Endothelial cell (in vitro differentiated cells): ENCODE data around the gene IKBKE. TPM values are rescaled to one million over a fixed set of nuclear protein-coding genes. Genes with fewer than 3 reads are reported as not detected.
A peak's percentile ranks its signal among the peaks of the same experiment; 100 is the strongest.

Experiments
- DNase-seq: peaks from one replicate; pipeline ENCODE4 v3.0.0; 2021; ENCODE audit warnings: low spot score
- H3K27ac Mint-ChIP-seq: one replicate; pipeline ENCODE4 v1.8.0; 2021; ENCODE audit warnings: mixed read lengths, inconsistent platforms; ENCODE audit not compliant: unreplicated experiment
- H3K27me3 Mint-ChIP-seq: one replicate; pipeline ENCODE4 v1.8.0; 2021; ENCODE audit warnings: mild to moderate bottlenecking, moderate library complexity, mixed read lengths, inconsistent platforms; ENCODE audit not compliant: unreplicated experiment
- H3K36me3 Mint-ChIP-seq: one replicate; pipeline ENCODE4 v1.8.0; 2021; ENCODE audit warnings: mild to moderate bottlenecking, low read depth, mixed read lengths, inconsistent platforms; ENCODE audit not compliant: unreplicated experiment
- H3K4me1 Mint-ChIP-seq: one replicate; pipeline ENCODE4 v1.8.0; 2021; ENCODE audit warnings: mild to moderate bottlenecking, mixed read lengths, inconsistent platforms; ENCODE audit not compliant: unreplicated experiment
- H3K4me3 Mint-ChIP-seq: one replicate; pipeline ENCODE4 v1.8.0; 2021; ENCODE audit warnings: mild to moderate bottlenecking, mixed read lengths, inconsistent platforms; ENCODE audit not compliant: unreplicated experiment
- H3K9me3 Mint-ChIP-seq: one replicate; pipeline ENCODE4 v1.8.0; 2021; ENCODE audit warnings: mixed read lengths, inconsistent platforms; ENCODE audit not compliant: unreplicated experiment
- total RNA-seq: library from RNA; stranded (reverse); fragmentation: NEBNext Ultra II Directional; extraction: Animal tissue kit (Norgen Biotek cat#: 25700); gene quantifications from one replicate; pipeline ENCODE4 v1.2.1, GENCODE V29; 2021; ENCODE audit not compliant: unreplicated experiment
- TF ChIP-seq, protein P1 (sequence below): fragments of 200-600 bp; sonication (generic); IDR thresholded peaks from one replicate; pipeline ENCODE4 v1.5.0; 2021; ENCODE audit warnings: antibody characterized with exemption; ENCODE audit not compliant: unreplicated experiment

IKBKE gene
- total RNA-seq, 1 donor from 2014 or later = 20.9 TPM

DNA sequence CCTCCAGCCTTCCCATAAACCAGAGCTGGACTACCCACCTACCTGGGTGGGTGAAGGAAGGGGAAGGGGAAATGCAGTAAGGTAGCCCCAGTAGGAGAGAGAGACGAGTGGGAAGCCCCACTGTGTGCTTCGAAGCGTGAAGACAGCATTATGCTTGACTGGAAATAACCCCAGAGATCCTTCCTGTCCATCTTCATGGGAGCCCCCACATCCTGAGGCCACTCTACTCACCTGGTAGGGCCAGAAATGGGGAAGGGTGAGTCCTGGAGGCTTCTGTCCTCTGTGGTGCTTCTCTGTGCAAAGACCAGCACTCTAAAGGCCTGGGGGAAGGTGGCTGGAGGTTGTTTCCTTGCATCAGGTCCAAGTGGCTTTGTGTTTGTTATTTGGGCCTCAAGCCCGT, 27.1 kb downstream of the IKBKE start:
- H3K9me3 Mint-ChIP-seq = no peaks in the 10 kb centered on the region
- peaks cover 4% of the 10 kb centered on the region for H3K27me3 Mint-ChIP-seq
- peaks cover 20% of the 10 kb centered on the region for H3K4me1 Mint-ChIP-seq
- no peak overlapping the region for H3K27ac Mint-ChIP-seq
- H3K4me3 Mint-ChIP-seq = peak overlapping the region; percentile 44
- H3K36me3 Mint-ChIP-seq = peaks cover 18% of the 10 kb centered on the region
- no peak for DNase-seq
- TF ChIP-seq, protein P1, sequence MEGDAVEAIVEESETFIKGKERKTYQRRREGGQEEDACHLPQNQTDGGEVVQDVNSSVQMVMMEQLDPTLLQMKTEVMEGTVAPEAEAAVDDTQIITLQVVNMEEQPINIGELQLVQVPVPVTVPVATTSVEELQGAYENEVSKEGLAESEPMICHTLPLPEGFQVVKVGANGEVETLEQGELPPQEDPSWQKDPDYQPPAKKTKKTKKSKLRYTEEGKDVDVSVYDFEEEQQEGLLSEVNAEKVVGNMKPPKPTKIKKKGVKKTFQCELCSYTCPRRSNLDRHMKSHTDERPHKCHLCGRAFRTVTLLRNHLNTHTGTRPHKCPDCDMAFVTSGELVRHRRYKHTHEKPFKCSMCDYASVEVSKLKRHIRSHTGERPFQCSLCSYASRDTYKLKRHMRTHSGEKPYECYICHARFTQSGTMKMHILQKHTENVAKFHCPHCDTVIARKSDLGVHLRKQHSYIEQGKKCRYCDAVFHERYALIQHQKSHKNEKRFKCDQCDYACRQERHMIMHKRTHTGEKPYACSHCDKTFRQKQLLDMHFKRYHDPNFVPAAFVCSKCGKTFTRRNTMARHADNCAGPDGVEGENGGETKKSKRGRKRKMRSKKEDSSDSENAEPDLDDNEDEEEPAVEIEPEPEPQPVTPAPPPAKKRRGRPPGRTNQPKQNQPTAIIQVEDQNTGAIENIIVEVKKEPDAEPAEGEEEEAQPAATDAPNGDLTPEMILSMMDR = no peak

DNA sequence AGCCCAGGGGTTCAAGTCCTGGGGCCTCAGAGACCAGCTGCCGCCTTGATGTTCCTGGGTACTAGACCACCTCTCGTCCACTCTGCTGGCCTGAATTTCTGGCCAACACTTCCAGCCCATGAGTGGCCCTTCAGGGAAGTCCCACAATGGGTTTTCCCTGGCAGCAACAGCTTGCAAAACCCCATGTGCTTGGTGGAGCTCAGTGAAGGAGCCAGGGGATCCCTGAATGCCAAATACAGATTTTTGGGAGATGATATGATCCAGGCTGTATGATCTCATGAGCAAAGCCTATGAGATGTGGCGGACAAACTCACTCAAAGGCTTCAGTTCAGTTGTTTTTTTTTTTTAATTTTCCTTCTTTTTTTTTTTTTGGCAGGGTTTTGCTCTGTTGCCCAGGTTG, 27.5 kb downstream of the IKBKE start:
- no peak overlapping the region for H3K4me3 Mint-ChIP-seq
- peaks cover 4% of the 10 kb centered on the region for H3K27me3 Mint-ChIP-seq
- H3K36me3 Mint-ChIP-seq = peaks cover 16% of the 10 kb centered on the region
- TF ChIP-seq, protein P1 = no peak
- DNase-seq = no peak
- peaks cover 20% of the 10 kb centered on the region for H3K4me1 Mint-ChIP-seq
- H3K9me3 Mint-ChIP-seq = no peaks in the 10 kb centered on the region
- H3K27ac Mint-ChIP-seq = no peak overlapping the region

DNA sequence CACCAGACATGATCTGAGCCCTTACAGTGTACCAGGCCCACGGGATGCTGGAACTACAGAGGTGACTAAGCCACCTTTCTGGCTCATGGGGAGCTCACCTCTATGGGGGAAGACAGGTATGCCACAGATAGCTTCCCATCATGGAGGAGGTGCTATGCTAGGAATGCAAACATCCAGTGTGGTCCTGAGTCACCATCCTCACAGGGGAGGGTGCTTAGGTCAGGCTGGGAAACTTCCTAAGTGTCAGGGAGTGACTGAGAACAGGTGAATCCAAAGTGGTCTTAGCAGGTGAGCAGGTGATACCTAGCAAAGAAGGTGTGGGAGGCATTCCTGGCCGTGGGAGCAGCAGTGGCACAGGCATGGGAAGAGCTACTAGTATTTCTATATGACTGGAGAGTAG, 28.4 kb downstream of the IKBKE start:
- Mint-ChIP-seq H3K27ac (no peak overlapping the region), H3K4me3 (no peak overlapping the region), H3K36me3 (peaks cover 16% of the 10 kb centered on the region), H3K27me3 (peaks cover 4% of the 10 kb centered on the region), H3K9me3 (no peaks in the 10 kb centered on the region), H3K4me1 (peaks cover 24% of the 10 kb centered on the region)
- TF ChIP-seq, protein P1 = no peak
- no peak for DNase-seq

DNA sequence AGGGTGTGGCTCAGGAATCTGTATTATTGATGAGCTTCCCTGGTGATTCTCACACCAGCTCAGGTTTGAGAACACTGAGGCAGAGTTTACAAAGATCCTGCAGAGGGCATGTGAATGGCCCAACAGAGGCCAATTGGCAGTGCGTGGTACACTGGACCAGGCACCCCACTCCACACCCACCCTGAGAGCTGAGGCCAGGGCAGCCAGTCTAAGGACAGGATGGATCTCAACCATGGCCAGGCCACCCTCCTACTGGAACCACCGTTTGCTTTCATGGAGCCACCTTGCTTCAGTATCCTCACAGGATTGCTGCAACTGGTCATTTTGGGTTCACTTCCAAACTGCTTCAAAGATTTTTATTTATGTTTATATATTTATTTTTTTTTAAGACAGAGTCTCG, 29.8 kb downstream of the IKBKE start:
- Mint-ChIP-seq H3K27ac (no peak overlapping the region), H3K4me1 (peaks cover 32% of the 10 kb centered on the region), H3K4me3 (no peak overlapping the region), H3K36me3 (peaks cover 16% of the 10 kb centered on the region), H3K27me3 (peaks cover 4% of the 10 kb centered on the region), H3K9me3 (no peaks in the 10 kb centered on the region)
- no peak for DNase-seq
- TF ChIP-seq, protein P1 = no peak

DNA sequence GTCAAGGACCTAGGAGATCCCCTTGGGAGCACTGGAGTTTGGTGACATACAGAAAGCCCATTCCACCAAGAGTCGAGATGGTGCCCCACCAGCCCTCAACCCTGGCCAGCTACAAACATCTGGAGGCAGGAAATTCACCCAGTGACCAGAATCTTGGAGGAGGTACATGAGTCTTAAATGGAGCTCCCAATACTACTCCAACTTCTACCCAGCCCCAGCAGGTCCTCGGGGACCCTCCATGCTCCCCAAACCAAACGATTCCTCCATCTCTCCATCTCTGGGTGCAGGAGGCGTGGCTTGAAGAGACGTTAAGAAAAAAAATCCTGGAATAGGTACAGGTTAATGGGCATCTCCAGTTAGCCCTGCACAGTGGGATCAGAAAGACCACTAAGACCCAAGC, 31.6 kb downstream of the IKBKE start:
- peaks cover 22% of the 10 kb centered on the region for H3K4me1 Mint-ChIP-seq
- H3K27me3 Mint-ChIP-seq = peaks cover 14% of the 10 kb centered on the region
- no peaks in the 10 kb centered on the region for H3K9me3 Mint-ChIP-seq
- peaks cover 9% of the 10 kb centered on the region for H3K36me3 Mint-ChIP-seq
- DNase-seq = no peak
- TF ChIP-seq, protein P1 = no peak
- no peak overlapping the region for H3K4me3 Mint-ChIP-seq
- no peak overlapping the region for H3K27ac Mint-ChIP-seq
